ENCODE measurements around the gene HIGD1B.
A peak's percentile ranks its signal among the peaks of the same experiment; 100 is the strongest.

The HIGD1B gene

GRCh38 chr17:44878627-44879221, 31.0 kb downstream of the HIGD1B start:
- no peak for DNase-seq (ENCODE audit: low read depth)

- DNase-seq (ENCODE audit: low read depth): no peak
Observed at GRCh38 chr17:44879376-44879775, 31.7 kb downstream of the HIGD1B start.

- no peak for DNase-seq (ENCODE audit: low read depth)
Observed at GRCh38 chr17:44880062-44880461, 32.4 kb downstream of the HIGD1B start.

- DNase-seq (ENCODE audit: low read depth): no peak
Observed at GRCh38 chr17:44881145-44881544, 33.5 kb downstream of the HIGD1B start.

- DNase-seq (ENCODE audit: low read depth): no peak
Observed at GRCh38 chr17:44884941-44885340, 37.3 kb downstream of the HIGD1B start.

- DNase-seq (ENCODE audit: low read depth): no peak
Observed at GRCh38 chr17:44887016-44887415, 39.3 kb downstream of the HIGD1B start.

GRCh38 chr17:44887971-44888954, 40.6 kb downstream of the HIGD1B start:
- no peak for DNase-seq (ENCODE audit: low read depth)

GRCh38 chr17:44889003-44889402, 41.3 kb downstream of the HIGD1B start:
- no peak for DNase-seq (ENCODE audit: low read depth)

- DNase-seq (ENCODE audit: low read depth): no peak
Observed at GRCh38 chr17:44892250-44892649, 44.6 kb downstream of the HIGD1B start.

GRCh38 chr17:44894642-44895041, 47.0 kb downstream of the HIGD1B start:
- no peak for DNase-seq (ENCODE audit: low read depth)

- DNase-seq (ENCODE audit: low read depth): no peak
Observed at GRCh38 chr17:44898768-44899073, 51.0 kb downstream of the HIGD1B start.

- peak; percentile 77 for DNase-seq (ENCODE audit: low read depth)
Observed at GRCh38 chr17:44899074-44899782, 51.5 kb downstream of the HIGD1B start, which contains the start of gene EFTUD2. EFTUD2 (minus strand) TSS chr17:44899445; CDS start chr17:44894521, 4,924 bp downstream.

All from CMK (cell line).